WTC11 (cell line): ENCODE results near the gene UBE2H.

Source experiments
- CTCF ChIP-seq: fragments of 200-600 bp; IDR thresholded peaks from 2 replicates; pipeline ENCODE4 v1.8.0; 2022; ENCODE audit warnings: antibody characterized with exemption
- E2F4 ChIP-seq: sonication (generic); formaldehyde crosslinking; IDR thresholded peaks from 2 replicates; pipeline ENCODE4 v1.8.1; 2022; ENCODE audit warnings: low read depth, mild to moderate bottlenecking, moderate library complexity, missing genetic modification reagents, borderline replicate concordance

GRCh38 chr7:129831424-129832058 is 121.2 kb downstream of the UBE2H start:
- TF ChIP-seq CTCF (no peak), E2F4 (no peak)
